HepG2 (cell line): ENCODE results near the gene MAP1LC3A. TPM values are rescaled to one million over a fixed set of nuclear protein-coding genes. Genes with fewer than 3 reads are reported as not detected.

Experiments used
- CERS6 ChIP-seq: sonication (generic); formaldehyde crosslinking; IDR thresholded peaks from 2 replicates; pipeline ENCODE4 v1.5.0; 2020; ENCODE audit warnings: missing genetic modification reagents
- GLI4 ChIP-seq: sonication (generic); formaldehyde crosslinking; IDR thresholded peaks from 2 replicates; pipeline ENCODE4 v1.5.1; 2020; ENCODE audit warnings: missing genetic modification reagents, mild to moderate bottlenecking, moderate library complexity, borderline replicate concordance
- GTF3A ChIP-seq: sonication (generic); formaldehyde crosslinking; conservative IDR thresholded peaks from 2 replicates; pipeline ENCODE4 v1.4.0; 2020; ENCODE audit warnings: mild to moderate bottlenecking, missing genetic modification reagents
- HNRNPUL1 ChIP-seq: fragments of 200-400 bp; formaldehyde crosslinking; IDR thresholded peaks from 2 replicates; pipeline ENCODE4 v1.6.1; 2017; ENCODE audit warnings: low read depth, mild to moderate bottlenecking, low read length, moderate library complexity
- KLF16 ChIP-seq, 2 experiments: sonication (generic) in 1 of 2; formaldehyde crosslinking in 1 of 2; IDR thresholded peaks; 2 replicates each; pipeline versions ENCODE4 v1.6.1 to v1.8.0; 2016 to 2023; ENCODE audit warnings: missing genetic modification reagents in 2 of 2, missing compliant biosample characterization in 1 of 2
- NR1H2 ChIP-seq: sonication (generic); formaldehyde crosslinking; IDR thresholded peaks from 2 replicates; pipeline ENCODE4 v1.8.1; 2022; ENCODE audit warnings: low read depth, missing genetic modification reagents, borderline replicate concordance
- PHF8 ChIP-seq: sonication (generic); formaldehyde crosslinking; IDR thresholded peaks from 2 replicates; pipeline ENCODE4 v1.5.0; 2020; ENCODE audit warnings: missing genetic modification reagents
- SP1 ChIP-seq, 2 experiments: fragments of 450-650 bp in 1 of 2; sonication (generic) in 1 of 2; formaldehyde crosslinking in 1 of 2; IDR thresholded peaks; 2 replicates each; pipeline versions ENCODE4 v1.4.0 to v1.6.1; 2016 to 2020; ENCODE audit warnings: missing genetic modification reagents in 1 of 2
- SRSF9 ChIP-seq: fragments of 200-400 bp; formaldehyde crosslinking; IDR thresholded peaks from 2 replicates; pipeline ENCODE4 v1.6.1; 2018; ENCODE audit warnings: borderline replicate concordance, mild to moderate bottlenecking, low read depth, low read length; ENCODE audit not compliant: insufficient read depth, poor library complexity, severe bottlenecking
- SUZ12 ChIP-seq: fragments of 150-350 bp; IDR thresholded peaks from 2 replicates; pipeline ENCODE4 v1.6.1; 2014; ENCODE audit warnings: low read depth, low read length
- TEAD3 ChIP-seq: optimal IDR thresholded peaks from 2 replicates; pipeline ENCODE3; 2016; ENCODE audit warnings: borderline replicate concordance
- ZBTB2 ChIP-seq: sonication (generic); formaldehyde crosslinking; IDR thresholded peaks from 2 replicates; pipeline ENCODE4 v1.8.0; 2022; ENCODE audit warnings: low read depth, missing genetic modification reagents
- ZBTB3 ChIP-seq: sonication (generic); formaldehyde crosslinking; IDR thresholded peaks from 2 replicates; pipeline ENCODE4 v1.4.0; 2020; ENCODE audit warnings: low read depth, mild to moderate bottlenecking, moderate library complexity, missing genetic modification reagents, borderline replicate concordance
- ZBTB44 ChIP-seq: sonication (generic); formaldehyde crosslinking; IDR thresholded peaks from 2 replicates; pipeline ENCODE4 v1.4.0; 2020; ENCODE audit warnings: missing genetic modification reagents
- ZC3H13 ChIP-seq: sonication (generic); formaldehyde crosslinking; IDR thresholded peaks from 2 replicates; pipeline ENCODE4 v1.8.1; 2023; ENCODE audit warnings: mild to moderate bottlenecking, missing genetic modification reagents, moderate library complexity
- ZNF224 ChIP-seq: sonication (generic); formaldehyde crosslinking; IDR thresholded peaks from 2 replicates; pipeline ENCODE4 v1.5.0; 2020; ENCODE audit warnings: mild to moderate bottlenecking, missing genetic modification reagents
- ZNF256 ChIP-seq: sonication (generic); formaldehyde crosslinking; conservative IDR thresholded peaks from 2 replicates; pipeline ENCODE4 v1.4.0; 2020; ENCODE audit warnings: missing genetic modification reagents
- ZNF354B ChIP-seq: sonication (generic); formaldehyde crosslinking; IDR thresholded peaks from 2 replicates; pipeline ENCODE4 v1.8.0; 2022; ENCODE audit warnings: mild to moderate bottlenecking, missing genetic modification reagents
- ZNF432 ChIP-seq: sonication (generic); formaldehyde crosslinking; IDR thresholded peaks from 2 replicates; pipeline ENCODE4 v1.5.0; 2020; ENCODE audit warnings: missing genetic modification reagents, mild to moderate bottlenecking, borderline replicate concordance
- ZNF446 ChIP-seq: sonication (generic); formaldehyde crosslinking; IDR thresholded peaks from 2 replicates; pipeline ENCODE4 v1.5.0; 2020; ENCODE audit warnings: mild to moderate bottlenecking, missing genetic modification reagents
- ZNF550 ChIP-seq: sonication (generic); formaldehyde crosslinking; IDR thresholded peaks from 2 replicates; pipeline ENCODE4 v1.4.0; 2020; ENCODE audit warnings: mild to moderate bottlenecking, missing genetic modification reagents, borderline replicate concordance
- ZNF558 ChIP-seq: sonication (generic); formaldehyde crosslinking; IDR thresholded peaks from 2 replicates; pipeline ENCODE4 v1.9.0; 2022; ENCODE audit warnings: mild to moderate bottlenecking, missing genetic modification reagents, borderline replicate concordance
- ZNF672 ChIP-seq: sonication (generic); formaldehyde crosslinking; IDR thresholded peaks from 2 replicates; pipeline ENCODE4 v1.8.1; 2022; ENCODE audit warnings: missing genetic modification reagents
- ZNF737 ChIP-seq: sonication (generic); formaldehyde crosslinking; IDR thresholded peaks from 2 replicates; pipeline ENCODE4 v1.5.0; 2020; ENCODE audit warnings: missing genetic modification reagents, mild to moderate bottlenecking, borderline replicate concordance
- ZNF782 ChIP-seq: sonication (generic); formaldehyde crosslinking; IDR thresholded peaks from 2 replicates; pipeline ENCODE4 v1.4.0; 2020; ENCODE audit warnings: missing genetic modification reagents, mild to moderate bottlenecking, borderline replicate concordance
- ZNF883 ChIP-seq: sonication (generic); formaldehyde crosslinking; IDR thresholded peaks from 2 replicates; pipeline ENCODE4 v1.5.1; 2020; ENCODE audit warnings: mild to moderate bottlenecking, missing genetic modification reagents; ENCODE audit errors: not compliant biosample characterization
- polyA plus RNA-seq, 8 experiments: library from polyadenylated mRNA; depleted of rRNA in 3 of 8; stranded (reverse) in 7 of 8; unstranded in 1 of 8; fragments of >200 nt; fragmentation: Illumina TruSeq in 4 of 8; extraction: Trizol in 4 of 8; gene quantifications; 2 replicates each; pipeline versions ENCODE4 v1.2.1 to v1.2.3, GENCODE V29; 2011 to 2016; ENCODE audit warnings: low read depth in 4 of 8, missing spikeins in 1 of 8, mixed read lengths in 1 of 8; ENCODE audit not compliant: insufficient read depth in 1 of 8
- total RNA-seq, 5 experiments: library from RNA; depleted of rRNA; stranded (reverse); fragments of >200 nt; fragmentation: Illumina TruSeq; extraction: Trizol; gene quantifications; 2 replicates each; pipeline ENCODE4 v1.2.3, GENCODE V29; 2016; ENCODE audit warnings: low read depth in 1 of 5

The MAP1LC3A gene
- total and polyA plus RNA-seq, 2 of the 13 experiments (the other 11 are each of a cell fraction or from before 2014, with no cell fraction given), result not detected

DNA sequence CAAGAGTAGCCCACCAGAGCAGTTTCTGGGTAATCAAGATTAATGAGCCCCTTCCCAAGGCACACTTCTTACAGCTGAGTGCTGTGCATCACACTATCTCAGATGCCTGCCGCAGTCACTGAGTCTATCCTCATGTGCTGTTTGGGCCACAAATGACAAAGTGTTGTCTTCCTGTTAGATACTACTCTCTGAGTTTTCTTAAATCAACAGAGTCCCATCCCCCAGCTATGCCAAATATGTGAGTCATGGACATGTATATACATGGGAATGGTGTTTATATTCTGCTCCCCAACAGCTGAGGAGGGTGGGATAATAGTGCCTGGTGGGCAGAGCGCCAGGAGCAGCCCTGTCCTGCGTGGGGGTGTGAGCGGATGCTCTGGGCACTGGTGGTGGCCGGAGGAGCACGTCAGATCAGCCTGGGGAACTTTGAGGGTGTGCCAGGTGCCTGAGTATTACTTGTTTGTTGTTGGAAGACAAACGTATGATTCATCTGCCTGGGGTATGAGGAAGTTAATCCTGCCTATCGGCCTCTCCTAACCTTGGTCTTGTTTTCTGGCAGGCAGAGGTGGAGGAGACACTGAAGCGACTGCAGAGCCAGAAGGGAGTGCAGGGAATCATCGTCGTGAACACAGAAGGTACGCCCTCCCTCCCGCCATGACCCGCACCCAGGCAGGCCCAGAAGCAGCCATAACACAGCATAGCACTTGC, 32.7 kb upstream of the MAP1LC3A start (continued):
- TF ChIP-seq KLF16 (CRISPR knock-in tag; IDR thresholded peaks at IDR 0.05) (peak in 1 of 2 experiments; percentile 77; a peak in 2 of 4 replicates), CERS6 (CRISPR knock-in tag) (no peak), ZNF432 (CRISPR knock-in tag) (no peak), ZNF782 (CRISPR knock-in tag) (peak; percentile 84; the same call in 1 of the 2 replicates), ZC3H13 (peak; percentile 81; the same call in 1 of the 2 replicates), GLI4 (CRISPR knock-in tag) (no peak), ZBTB3 (peak; percentile 78), ZNF550 (CRISPR knock-in tag) (0 out of 2 replicates have a peak, but pooled peaks have one; percentile 48), ZNF883 (no peak), ZNF256 (CRISPR knock-in tag) (0 out of 2 replicates have a peak, but pooled peaks have one; percentile 61), ZNF558 (CRISPR knock-in tag) (no peak), ZBTB44 (no peak), ZNF446 (CRISPR knock-in tag) (no peak), ZNF224 (CRISPR knock-in tag) (no peak), SUZ12 (no peak), SP1 (IDR thresholded peaks at IDR 0.05) (no peak), SP1 (CRISPR knock-in tag; IDR thresholded peaks at IDR 0.05) (no peak; the same call in 1 of the 2 replicates), HNRNPUL1 (no peak), PHF8 (peak; percentile 31; the same call in 1 of the 2 replicates), ZNF672 (CRISPR knock-in tag) (no peak), GTF3A (CRISPR knock-in tag) (peak; percentile 81; the same call in 1 of the 2 replicates), NR1H2 (CRISPR knock-in tag) (no peak), ZNF354B (0 out of 2 replicates have a peak, but pooled peaks have one; percentile 24), TEAD3 (CRISPR knock-in tag) (peak; percentile 99), ZNF737 (CRISPR knock-in tag) (no peak), SRSF9 (no peak), ZBTB2 (CRISPR knock-in tag) (peak; percentile 82)
